ENCODE data around the gene PMVK. TPM values are rescaled to one million over a fixed set of nuclear protein-coding genes. Genes with fewer than 3 reads are reported as not detected.

PMVK gene
- total RNA-seq, 1 experiment from 2014 or later, result 26.8 TPM

DNA sequence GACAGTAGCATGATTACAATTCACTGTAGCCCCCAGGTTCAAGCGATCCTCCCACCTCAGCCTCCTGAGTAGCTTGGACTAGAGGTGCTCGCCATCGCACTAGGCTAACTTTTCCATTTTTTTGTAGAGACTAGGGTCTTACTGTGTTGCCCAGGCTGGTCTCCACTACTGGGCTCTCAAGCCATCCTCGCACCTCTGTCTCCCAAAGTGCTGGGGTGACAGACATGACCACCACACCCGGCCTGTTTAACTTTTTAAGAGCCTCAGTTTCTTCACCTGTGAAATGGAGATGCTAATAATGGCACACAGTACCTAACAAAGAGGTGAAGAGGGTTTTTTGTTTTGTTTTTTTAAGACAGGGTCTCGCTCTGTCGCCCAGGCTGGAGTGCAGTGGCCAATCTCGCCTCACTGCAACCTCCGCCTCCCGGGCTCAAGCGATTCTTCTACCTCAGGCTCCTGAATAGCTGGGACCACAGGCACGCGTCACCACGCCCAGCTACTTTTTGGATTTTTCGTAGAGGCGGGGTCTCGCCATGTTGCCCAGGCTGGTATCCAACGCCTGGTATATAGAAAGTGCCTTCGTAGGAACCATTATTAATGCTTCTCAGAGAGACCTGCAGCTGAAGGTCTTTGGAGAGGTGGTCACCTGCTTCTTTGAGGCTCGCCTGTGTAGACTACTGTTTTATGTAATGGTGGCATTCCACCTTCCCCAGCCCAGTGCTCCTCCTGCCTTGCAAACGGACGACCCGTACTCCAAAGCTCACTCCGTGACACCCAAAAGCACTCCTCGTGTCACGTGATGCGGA, 567 bp downstream of the PMVK start (continued):
- TF ChIP-seq, protein P1, sequence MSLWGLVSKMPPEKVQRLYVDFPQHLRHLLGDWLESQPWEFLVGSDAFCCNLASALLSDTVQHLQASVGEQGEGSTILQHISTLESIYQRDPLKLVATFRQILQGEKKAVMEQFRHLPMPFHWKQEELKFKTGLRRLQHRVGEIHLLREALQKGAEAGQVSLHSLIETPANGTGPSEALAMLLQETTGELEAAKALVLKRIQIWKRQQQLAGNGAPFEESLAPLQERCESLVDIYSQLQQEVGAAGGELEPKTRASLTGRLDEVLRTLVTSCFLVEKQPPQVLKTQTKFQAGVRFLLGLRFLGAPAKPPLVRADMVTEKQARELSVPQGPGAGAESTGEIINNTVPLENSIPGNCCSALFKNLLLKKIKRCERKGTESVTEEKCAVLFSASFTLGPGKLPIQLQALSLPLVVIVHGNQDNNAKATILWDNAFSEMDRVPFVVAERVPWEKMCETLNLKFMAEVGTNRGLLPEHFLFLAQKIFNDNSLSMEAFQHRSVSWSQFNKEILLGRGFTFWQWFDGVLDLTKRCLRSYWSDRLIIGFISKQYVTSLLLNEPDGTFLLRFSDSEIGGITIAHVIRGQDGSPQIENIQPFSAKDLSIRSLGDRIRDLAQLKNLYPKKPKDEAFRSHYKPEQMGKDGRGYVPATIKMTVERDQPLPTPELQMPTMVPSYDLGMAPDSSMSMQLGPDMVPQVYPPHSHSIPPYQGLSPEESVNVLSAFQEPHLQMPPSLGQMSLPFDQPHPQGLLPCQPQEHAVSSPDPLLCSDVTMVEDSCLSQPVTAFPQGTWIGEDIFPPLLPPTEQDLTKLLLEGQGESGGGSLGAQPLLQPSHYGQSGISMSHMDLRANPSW (CRISPR knock-in tag; conservative IDR thresholded peaks at IDR 0.05; ENCODE audit: low read depth), result no peak
- TF ChIP-seq ZNF219 (CRISPR knock-in tag; IDR thresholded peaks at IDR 0.05; ENCODE audit: borderline replicate concordance), result no peak
- TF ChIP-seq IRF2 (CRISPR knock-in tag; IDR thresholded peaks at IDR 0.05; ENCODE audit: borderline replicate concordance, low read depth), result no peak
- TF ChIP-seq ZNF232 (CRISPR knock-in tag; IDR thresholded peaks at IDR 0.05), result no peak
- TF ChIP-seq FOXK1 (CRISPR knock-in tag; IDR thresholded peaks at IDR 0.05), result no peak
- TF ChIP-seq TEAD4 (CRISPR knock-in tag; IDR thresholded peaks at IDR 0.05), result no peak
- TF ChIP-seq TCF7 (CRISPR knock-in tag; IDR thresholded peaks at IDR 0.05; ENCODE audit: low read depth), result no peak; the same call in 1 of the 2 replicates
- peak; percentile 93; the same call in 1 of the 2 replicates for TF ChIP-seq ZBTB43 (CRISPR knock-in tag; IDR thresholded peaks at IDR 0.05)
- no peak for TF ChIP-seq SMAD3 (CRISPR knock-in tag; IDR thresholded peaks at IDR 0.05; ENCODE audit: borderline replicate concordance)
- TF ChIP-seq, protein P2, sequence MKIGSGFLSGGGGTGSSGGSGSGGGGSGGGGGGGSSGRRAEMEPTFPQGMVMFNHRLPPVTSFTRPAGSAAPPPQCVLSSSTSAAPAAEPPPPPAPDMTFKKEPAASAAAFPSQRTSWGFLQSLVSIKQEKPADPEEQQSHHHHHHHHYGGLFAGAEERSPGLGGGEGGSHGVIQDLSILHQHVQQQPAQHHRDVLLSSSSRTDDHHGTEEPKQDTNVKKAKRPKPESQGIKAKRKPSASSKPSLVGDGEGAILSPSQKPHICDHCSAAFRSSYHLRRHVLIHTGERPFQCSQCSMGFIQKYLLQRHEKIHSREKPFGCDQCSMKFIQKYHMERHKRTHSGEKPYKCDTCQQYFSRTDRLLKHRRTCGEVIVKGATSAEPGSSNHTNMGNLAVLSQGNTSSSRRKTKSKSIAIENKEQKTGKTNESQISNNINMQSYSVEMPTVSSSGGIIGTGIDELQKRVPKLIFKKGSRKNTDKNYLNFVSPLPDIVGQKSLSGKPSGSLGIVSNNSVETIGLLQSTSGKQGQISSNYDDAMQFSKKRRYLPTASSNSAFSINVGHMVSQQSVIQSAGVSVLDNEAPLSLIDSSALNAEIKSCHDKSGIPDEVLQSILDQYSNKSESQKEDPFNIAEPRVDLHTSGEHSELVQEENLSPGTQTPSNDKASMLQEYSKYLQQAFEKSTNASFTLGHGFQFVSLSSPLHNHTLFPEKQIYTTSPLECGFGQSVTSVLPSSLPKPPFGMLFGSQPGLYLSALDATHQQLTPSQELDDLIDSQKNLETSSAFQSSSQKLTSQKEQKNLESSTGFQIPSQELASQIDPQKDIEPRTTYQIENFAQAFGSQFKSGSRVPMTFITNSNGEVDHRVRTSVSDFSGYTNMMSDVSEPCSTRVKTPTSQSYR (CRISPR knock-in tag; IDR thresholded peaks at IDR 0.05), result no peak
- no peak for TF ChIP-seq AFF4 (CRISPR knock-in tag; IDR thresholded peaks at IDR 0.05; ENCODE audit: borderline replicate concordance)
- TF ChIP-seq, protein P3, sequence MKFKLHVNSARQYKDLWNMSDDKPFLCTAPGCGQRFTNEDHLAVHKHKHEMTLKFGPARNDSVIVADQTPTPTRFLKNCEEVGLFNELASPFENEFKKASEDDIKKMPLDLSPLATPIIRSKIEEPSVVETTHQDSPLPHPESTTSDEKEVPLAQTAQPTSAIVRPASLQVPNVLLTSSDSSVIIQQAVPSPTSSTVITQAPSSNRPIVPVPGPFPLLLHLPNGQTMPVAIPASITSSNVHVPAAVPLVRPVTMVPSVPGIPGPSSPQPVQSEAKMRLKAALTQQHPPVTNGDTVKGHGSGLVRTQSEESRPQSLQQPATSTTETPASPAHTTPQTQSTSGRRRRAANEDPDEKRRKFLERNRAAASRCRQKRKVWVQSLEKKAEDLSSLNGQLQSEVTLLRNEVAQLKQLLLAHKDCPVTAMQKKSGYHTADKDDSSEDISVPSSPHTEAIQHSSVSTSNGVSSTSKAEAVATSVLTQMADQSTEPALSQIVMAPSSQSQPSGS (CRISPR knock-in tag; IDR thresholded peaks at IDR 0.05; ENCODE audit: borderline replicate concordance, low read depth), result 0 out of 2 replicates have a peak, but pooled peaks have one; percentile 66
- TF ChIP-seq RORB (CRISPR knock-in tag; IDR thresholded peaks at IDR 0.05), result no peak
- no peak for TF ChIP-seq NR2C2 (CRISPR knock-in tag; IDR thresholded peaks at IDR 0.05)
- no peak for TF ChIP-seq GRHL2 (CRISPR knock-in tag; IDR thresholded peaks at IDR 0.05; ENCODE audit: insufficient replicate concordance, severe bottlenecking)
- TF ChIP-seq FOXP1 (CRISPR knock-in tag; IDR thresholded peaks at IDR 0.05; ENCODE audit: borderline replicate concordance), result no peak
- TF ChIP-seq, protein P4, sequence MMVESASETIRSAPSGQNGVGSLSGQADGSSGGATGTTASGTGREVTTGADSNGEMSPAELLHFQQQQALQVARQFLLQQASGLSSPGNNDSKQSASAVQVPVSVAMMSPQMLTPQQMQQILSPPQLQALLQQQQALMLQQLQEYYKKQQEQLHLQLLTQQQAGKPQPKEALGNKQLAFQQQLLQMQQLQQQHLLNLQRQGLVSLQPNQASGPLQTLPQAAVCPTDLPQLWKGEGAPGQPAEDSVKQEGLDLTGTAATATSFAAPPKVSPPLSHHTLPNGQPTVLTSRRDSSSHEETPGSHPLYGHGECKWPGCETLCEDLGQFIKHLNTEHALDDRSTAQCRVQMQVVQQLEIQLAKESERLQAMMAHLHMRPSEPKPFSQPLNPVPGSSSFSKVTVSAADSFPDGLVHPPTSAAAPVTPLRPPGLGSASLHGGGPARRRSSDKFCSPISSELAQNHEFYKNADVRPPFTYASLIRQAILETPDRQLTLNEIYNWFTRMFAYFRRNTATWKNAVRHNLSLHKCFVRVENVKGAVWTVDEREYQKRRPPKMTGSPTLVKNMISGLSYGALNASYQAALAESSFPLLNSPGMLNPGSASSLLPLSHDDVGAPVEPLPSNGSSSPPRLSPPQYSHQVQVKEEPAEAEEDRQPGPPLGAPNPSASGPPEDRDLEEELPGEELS (CRISPR knock-in tag; IDR thresholded peaks at IDR 0.05), result no peak
- TF ChIP-seq ZNF121 (CRISPR knock-in tag; IDR thresholded peaks at IDR 0.05), result peak; percentile 41
- no peak for TF ChIP-seq MLX (CRISPR knock-in tag; IDR thresholded peaks at IDR 0.05)
- TF ChIP-seq, protein P5, sequence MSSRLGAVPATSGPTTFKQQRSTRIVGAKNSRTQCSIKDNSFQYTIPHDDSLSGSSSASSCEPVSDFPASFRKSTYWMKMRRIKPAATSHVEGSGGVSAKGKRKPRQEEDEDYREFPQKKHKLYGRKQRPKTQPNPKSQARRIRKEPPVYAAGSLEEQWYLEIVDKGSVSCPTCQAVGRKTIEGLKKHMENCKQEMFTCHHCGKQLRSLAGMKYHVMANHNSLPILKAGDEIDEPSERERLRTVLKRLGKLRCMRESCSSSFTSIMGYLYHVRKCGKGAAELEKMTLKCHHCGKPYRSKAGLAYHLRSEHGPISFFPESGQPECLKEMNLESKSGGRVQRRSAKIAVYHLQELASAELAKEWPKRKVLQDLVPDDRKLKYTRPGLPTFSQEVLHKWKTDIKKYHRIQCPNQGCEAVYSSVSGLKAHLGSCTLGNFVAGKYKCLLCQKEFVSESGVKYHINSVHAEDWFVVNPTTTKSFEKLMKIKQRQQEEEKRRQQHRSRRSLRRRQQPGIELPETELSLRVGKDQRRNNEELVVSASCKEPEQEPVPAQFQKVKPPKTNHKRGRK (CRISPR knock-in tag; IDR thresholded peaks at IDR 0.05; ENCODE audit: borderline replicate concordance), result no peak
- TF ChIP-seq GTF2I (CRISPR knock-in tag; conservative IDR thresholded peaks at IDR 0.05), result no peak
